HG02938 (cell line): ENCODE data around the gene SLC22A23.

Experiments
- ATAC-seq: cut with Tn5 transposase; IDR thresholded peaks from one replicate; pipeline ENCODE4 v1.9.1; 2021; ENCODE audit warnings: mild to moderate bottlenecking, moderate library complexity; ENCODE audit not compliant: unreplicated experiment

The SLC22A23 gene

DNA sequence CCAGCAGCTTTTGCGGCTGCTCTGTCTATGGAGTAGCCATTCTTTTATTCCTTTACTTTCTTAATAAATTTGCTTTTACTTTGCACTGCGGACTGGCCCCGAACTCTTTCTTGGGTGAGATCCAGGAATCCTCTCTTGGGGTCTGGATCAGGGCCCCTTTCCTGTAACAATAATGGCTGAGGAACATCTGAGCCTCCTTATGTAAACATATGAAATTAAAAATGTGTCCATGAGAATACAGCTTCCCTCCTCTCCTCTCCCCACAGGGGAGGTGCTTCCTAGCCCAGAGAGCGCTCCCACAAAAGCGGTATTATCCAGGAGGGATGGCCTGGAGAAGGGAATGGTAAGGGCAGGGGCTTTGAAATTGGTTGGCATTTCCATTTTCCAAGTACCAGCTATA, 117.0 kb downstream of the SLC22A23 start:
- ATAC-seq: no peak

DNA sequence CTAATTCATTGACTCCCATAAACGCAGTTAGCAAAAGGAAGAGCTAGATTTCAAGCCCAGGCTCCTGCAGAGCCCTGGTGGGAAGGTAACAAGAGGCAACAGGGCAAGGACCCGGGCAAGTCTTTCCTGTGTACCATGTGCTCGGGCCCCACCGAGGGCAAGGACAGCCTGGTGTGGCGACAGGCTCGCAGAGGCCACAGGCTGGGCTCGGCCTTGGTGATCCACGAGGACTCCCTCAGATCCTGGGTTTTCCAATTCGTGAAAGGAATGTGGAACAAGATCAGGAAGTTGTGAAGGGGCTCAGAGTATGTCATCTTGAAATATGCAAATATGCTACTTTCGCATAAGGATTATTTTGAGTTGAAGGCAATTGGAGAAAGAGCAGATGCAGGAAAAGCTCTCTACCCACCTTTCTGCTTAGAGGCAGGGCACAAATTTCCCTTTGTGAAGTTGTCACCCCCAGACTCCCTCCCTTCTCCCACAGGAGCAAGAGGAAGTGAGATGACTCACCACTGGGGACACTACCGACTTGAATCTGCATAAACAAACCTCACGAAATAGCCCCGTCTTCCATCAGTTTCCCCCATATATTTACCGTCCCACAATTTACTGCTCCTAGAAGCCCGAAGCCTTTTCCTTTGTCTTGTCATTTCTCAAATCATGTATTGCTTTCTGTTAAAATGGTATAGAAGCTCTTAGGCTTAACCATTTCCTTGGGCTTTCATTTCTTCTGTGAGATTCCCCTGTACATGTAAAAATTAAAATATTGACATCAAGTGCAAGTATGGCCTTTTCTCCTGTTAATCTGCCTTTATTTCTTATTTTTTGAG, 119.1 kb downstream of the SLC22A23 start:
- no peak for ATAC-seq

- no peak for ATAC-seq
These were observed 119.9 kb downstream of the SLC22A23 start for GRCh38 chr6:3336859-3337515.

DNA sequence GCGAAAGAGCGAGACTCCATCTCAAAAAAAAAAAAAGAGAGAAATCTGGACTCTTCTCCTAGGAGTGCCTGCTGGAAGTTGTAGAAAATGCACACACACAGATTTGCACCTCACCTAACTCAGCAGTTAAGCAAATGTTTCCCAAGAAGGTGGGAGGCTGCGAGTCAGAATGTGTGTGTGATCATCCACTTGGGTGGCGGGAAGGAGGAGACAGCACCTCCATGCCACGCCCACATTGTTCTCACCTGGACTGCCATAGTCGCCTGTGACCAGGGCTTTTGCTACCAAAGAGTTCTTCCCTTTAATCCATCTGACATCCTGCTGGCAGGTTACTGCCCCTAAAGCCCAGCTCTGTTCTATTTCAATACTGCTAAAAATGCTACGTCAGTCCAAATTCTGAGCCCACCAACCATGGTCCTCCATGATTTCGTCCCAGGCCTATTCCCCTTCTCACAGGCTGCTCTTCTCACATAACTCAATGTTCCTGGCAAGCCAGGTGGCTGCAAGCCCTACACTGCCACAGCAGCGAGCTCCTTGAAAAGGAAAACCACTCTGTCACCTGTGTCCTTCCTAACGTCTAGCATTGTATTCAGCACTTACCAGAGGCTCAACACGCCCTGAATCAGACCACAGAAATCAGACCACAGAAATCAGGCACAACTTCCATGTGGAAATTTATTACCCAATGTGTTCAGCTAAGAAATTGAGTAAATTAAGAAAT, 120.6 kb downstream of the SLC22A23 start:
- ATAC-seq: no peak

DNA sequence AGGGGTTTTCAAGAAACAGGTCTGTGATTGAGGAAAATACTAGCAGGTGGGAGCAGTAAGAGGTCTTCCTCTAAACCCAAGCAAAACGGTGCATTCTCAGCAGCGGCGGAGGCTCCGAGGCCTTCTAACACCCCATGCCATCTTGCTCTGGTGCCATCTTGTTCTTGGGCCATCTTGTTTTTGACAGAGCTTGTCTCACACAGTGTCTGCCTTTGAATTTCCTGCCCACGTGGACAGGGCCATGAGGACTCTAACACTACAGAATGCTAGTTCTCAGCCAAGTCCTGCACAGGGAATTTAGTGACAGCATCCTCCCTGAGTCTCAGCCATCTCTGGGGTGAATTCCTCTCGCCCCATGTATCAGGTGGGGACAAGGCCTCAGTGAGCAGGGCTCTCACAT, 121.7 kb downstream of the SLC22A23 start:
- ATAC-seq: no peak

DNA sequence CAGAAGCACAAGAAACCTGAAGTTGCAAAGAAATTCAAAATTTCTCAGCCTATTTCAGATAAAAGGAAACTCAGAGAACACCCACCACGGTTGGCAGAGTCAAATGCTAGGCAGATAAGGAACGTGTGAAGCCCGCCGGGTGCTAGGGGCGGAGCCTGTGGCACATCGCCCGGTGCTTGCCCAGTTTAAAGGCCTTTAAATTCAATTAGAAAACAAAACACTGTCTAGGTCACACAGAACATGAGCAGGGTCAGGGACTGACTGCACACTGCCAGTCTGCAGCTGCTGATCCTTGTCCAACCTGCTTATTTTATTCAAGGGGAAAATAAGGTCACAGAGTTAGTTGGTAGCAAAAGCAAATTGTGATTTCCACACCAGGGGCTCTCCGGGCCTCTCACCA, 122.3 kb downstream of the SLC22A23 start:
- ATAC-seq: no peak

DNA sequence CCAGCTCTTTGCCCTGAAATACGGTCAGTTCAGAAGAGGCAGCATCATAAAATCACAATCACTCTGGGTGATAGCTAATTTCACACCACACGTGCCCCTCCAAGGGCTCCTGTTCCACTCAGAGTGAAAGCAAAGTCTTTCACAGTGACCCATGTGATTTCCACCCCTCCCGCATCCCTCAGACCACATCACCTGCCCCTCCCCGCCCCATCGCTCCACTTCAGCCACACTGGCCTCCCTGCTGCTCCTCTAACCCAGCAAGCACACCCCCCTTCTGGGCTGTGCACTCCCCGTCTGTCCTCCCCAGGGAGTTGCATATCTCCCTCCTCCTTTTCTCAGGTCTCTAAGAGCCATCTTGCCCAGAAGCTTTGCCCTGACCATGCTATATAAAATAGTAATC, 123.6 kb downstream of the SLC22A23 start:
- no peak for ATAC-seq

DNA sequence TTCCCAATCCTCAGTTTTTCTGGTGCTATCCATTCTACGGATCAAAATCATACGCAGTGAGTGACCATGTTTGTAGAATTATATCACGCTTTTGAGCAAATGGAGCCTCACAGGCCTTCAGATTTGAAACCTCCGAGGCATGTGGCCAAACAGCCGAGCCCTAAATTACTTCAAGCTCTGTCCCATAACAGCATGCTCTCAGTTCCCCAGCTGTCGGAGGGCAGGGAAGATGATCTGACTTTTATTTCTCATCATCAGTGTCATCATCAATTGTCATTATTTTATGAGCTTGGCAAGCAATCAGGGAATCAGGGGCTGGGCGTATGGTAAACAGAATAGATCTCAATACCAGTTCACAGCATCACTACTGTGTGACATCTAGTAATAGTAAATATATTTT, 124.9 kb downstream of the SLC22A23 start:
- no peak for ATAC-seq

GRCh38 chr6:3331494-3331893, 125.4 kb downstream of the SLC22A23 start:
- ATAC-seq: no peak

- ATAC-seq: no peak
These were observed 126.7 kb downstream of the SLC22A23 start for GRCh38 chr6:3330199-3330598.

- ATAC-seq: no peak
These were observed 127.3 kb downstream of the SLC22A23 start for GRCh38 chr6:3329393-3330051.

- no peak for ATAC-seq
These were observed 128.1 kb downstream of the SLC22A23 start for GRCh38 chr6:3328796-3329195.

DNA sequence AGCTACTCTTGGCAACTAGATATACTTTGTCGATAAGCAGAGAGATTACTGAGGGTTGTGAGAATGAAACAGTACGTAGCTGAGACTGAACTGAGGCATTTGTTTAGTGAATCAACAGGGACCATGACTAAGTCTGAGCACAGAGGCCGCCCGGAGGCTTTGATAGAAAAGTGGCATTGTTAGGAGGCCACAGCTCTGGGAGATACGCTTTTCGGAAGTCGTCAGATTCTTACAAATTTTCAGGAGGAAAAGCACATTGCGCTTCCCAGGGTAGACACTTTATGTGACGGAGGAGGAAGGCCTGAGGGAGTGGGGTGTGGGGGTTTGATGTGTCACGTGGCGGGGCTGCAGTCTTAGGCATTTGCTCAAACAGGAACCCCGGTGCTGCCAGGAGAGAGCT, 128.7 kb downstream of the SLC22A23 start:
- ATAC-seq: no peak

- ATAC-seq: no peak
These were observed 129.4 kb downstream of the SLC22A23 start for GRCh38 chr6:3327403-3327802.

DNA sequence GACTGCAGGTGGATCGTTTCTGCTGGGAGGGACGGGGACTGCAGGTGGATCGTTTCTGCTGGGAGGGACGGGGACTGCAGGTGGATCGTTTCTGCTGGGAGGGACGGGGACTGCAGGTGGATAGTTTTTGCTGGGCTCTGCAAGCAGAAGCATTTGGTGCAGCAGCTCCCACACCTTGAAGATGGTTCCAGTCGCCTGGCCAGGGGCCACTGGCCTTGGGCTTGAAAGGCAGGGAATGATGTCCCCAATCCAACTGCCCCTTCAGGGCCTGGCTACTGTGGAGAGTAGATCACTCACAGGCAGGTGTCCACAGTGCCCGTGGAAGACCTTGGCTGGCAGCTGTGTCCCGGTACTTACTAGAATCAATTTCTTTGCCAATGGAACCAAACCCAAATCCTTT, 129.9 kb downstream of the SLC22A23 start:
- no peak for ATAC-seq

GRCh38 chr6:3326184-3326971, 130.5 kb downstream of the SLC22A23 start:
- ATAC-seq: no peak

- no peak for ATAC-seq
These were observed 131.6 kb downstream of the SLC22A23 start for GRCh38 chr6:3325210-3325609.

DNA sequence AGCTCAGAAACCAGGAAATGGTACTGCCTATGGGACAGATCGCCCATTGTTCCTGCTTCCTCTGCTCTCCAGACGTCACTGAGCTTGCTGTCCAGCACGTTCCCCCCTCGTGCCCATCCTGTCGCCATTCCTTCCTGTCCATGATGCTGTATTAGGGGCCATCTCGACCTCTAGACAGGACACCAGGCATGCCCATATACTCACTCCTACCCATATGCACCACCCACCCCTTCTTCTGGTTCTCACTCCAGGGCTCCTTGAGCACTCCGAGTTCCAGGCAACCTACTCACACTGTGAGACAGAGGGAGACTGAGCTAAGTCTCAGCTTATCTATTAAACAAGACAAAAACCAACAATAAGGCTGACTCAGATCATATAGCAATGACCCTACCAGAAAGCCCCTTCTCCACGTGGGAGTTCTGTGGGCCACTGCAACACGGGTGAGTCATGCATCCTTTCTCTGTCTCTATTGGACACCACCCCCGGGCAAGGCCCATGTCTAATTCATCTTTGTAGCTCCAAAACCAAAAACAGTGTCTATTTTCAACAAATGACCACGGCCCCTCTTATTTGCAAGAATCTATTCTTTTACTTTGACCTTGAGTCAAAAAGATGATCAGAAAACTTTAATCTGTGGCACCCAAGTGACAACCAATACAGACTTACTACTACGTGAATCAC, 132.4 kb downstream of the SLC22A23 start:
- ATAC-seq: peak; percentile 72

- no peak for ATAC-seq
These were observed 133.1 kb downstream of the SLC22A23 start for GRCh38 chr6:3323696-3324261.

DNA sequence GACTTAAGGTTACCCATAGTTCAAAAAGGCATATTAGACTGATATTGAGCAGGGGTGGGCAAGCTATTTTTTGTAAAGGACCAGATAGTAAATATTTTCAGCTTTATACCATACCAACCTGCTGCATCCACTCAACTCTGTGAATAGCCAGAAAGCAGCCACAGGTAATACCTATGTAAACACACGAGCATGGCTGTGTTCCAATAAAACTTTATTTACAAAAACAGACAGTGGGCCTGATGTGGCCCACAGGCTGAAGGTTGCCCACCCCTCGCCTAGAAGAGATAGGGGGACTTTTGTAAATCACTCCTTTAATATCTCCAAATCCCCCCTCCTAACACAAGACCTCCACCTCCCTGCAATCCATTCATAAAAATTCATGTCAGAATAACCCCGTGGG, 133.7 kb downstream of the SLC22A23 start:
- ATAC-seq: no peak
